ENCODE results near the gene NUTF2. TPM values are rescaled to one million over a fixed set of nuclear protein-coding genes. Genes with fewer than 3 reads are reported as not detected.

The NUTF2 gene
- total and polyA plus RNA-seq, 2 donors (not counting 1 experiment from before 2014, with no cell fraction given): 50.1 to 87.3 TPM

GRCh38 chr16:67917140-67917851 is 70.6 kb downstream of the NUTF2 start:
- H3K36me3 ChIP-seq (replicated peaks in 1 of 2; ENCODE audit: control extremely low read depth in 1 of 2, control insufficient read depth in 1 of 2, extremely low read depth in 1 of 2, insufficient read depth in 2 of 2, low read length in 1 of 2): peaks cover 0 to 19% of the 10 kb centered on the region in 2 experiments
- no peak overlapping the region for H3K27ac ChIP-seq (ENCODE audit: low read length in 2 of 2)
- POLR2A ChIA-PET: no interaction called here
- intact Hi-C loops (cut with micrococcal nuclease): no loop called here
- H3K9me3 Mint-ChIP-seq (ENCODE audit: insufficient read depth): no peaks in the 10 kb centered on the region
- WGBS (ENCODE audit: insufficient coverage): 97% methylated on average over 4 of the region's 6 CpGs
- H3K4me3 ChIP-seq (ENCODE audit: control extremely low read depth in 1 of 5, extremely low read depth in 1 of 5, insufficient read depth in 1 of 5, low read depth in 2 of 5, low read length in 4 of 5): no peak overlapping the region
- H3K9me3 ChIP-seq (ENCODE audit: control extremely low read depth in 1 of 3, control insufficient read depth in 2 of 3, insufficient read depth in 1 of 3, low read length in 2 of 3): no peaks in the 10 kb centered on the region
- H3K4me2 ChIP-seq (replicated peaks; ENCODE audit: low read depth, low read length, poor library complexity, severe bottlenecking): no peak overlapping the region
- no peak overlapping the region for H2AFZ ChIP-seq (ENCODE audit: insufficient read depth, low read depth, low read length, poor library complexity, severe bottlenecking)
- H3K4me1 Mint-ChIP-seq: peaks cover 1% of the 10 kb centered on the region
- no peak overlapping the region for H3K27ac Mint-ChIP-seq
- no peak for ATAC-seq (ENCODE audit: low read depth)
- no peaks in the 10 kb centered on the region for H3K27me3 ChIP-seq (replicated peaks in 1 of 4; ENCODE audit: control extremely low read depth in 1 of 4, control insufficient read depth in 3 of 4, insufficient read depth in 4 of 4, low read length in 3 of 4)
- CTCF ChIA-PET: interaction anchor here (1.8 kb wide), 1 partner anchor 101 kb away, joined by 5 read pairs; no protein-coding TSS in a partner anchor
- peaks cover 71% of the 10 kb centered on the region for H3K79me2 ChIP-seq (ENCODE audit: control insufficient read depth, insufficient read depth, low read length)
- DNase-seq: no peak
- H3K4me1 ChIP-seq (ENCODE audit: control insufficient read depth in 2 of 2, insufficient read depth in 2 of 2, low read length in 2 of 2): no peaks in the 10 kb centered on the region
- no peaks in the 10 kb centered on the region for H3K27me3 Mint-ChIP-seq
- no peak overlapping the region for H3K4me3 Mint-ChIP-seq
- no peak overlapping the region for H3K9ac ChIP-seq (ENCODE audit: low read length)
- H4K20me1 ChIP-seq (ENCODE audit: control insufficient read depth, insufficient read depth, low read length, poor library complexity, severe bottlenecking): peaks cover 51% of the 10 kb centered on the region
- TF ChIP-seq CTCF (IDR thresholded peaks at IDR 0.05) (no peak), EZH2 (IDR thresholded peaks at IDR 0.05; ENCODE audit: borderline replicate concordance, insufficient read depth, low read depth, low read length, poor library complexity, severe bottlenecking) (no peak)

GRCh38 chr16:67917852-67918236 is 71.1 kb downstream of the NUTF2 start:
- Histone ChIP-seq H3K36me3 (replicated peaks in 1 of 2; ENCODE audit: control extremely low read depth in 1 of 2, control insufficient read depth in 1 of 2, extremely low read depth in 1 of 2, insufficient read depth in 2 of 2, low read length in 1 of 2) (peaks cover 0 to 25% of the 10 kb centered on the region in 2 experiments), H3K9me3 (ENCODE audit: control extremely low read depth in 1 of 3, control insufficient read depth in 2 of 3, insufficient read depth in 1 of 3, low read length in 2 of 3) (no peaks in the 10 kb centered on the region), H3K4me3 (ENCODE audit: control extremely low read depth in 1 of 5, extremely low read depth in 1 of 5, insufficient read depth in 1 of 5, low read depth in 2 of 5, low read length in 4 of 5) (no peak overlapping the region), H3K27ac (ENCODE audit: low read length in 2 of 2) (no peak overlapping the region), H2AFZ (ENCODE audit: insufficient read depth, low read depth, low read length, poor library complexity, severe bottlenecking) (no peak overlapping the region), H4K20me1 (ENCODE audit: control insufficient read depth, insufficient read depth, low read length, poor library complexity, severe bottlenecking) (peaks cover 51% of the 10 kb centered on the region), H3K9ac (ENCODE audit: low read length) (no peak overlapping the region), H3K4me2 (replicated peaks; ENCODE audit: low read depth, low read length, poor library complexity, severe bottlenecking) (no peak overlapping the region), H3K4me1 (ENCODE audit: control insufficient read depth in 2 of 2, insufficient read depth in 2 of 2, low read length in 2 of 2) (no peaks in the 10 kb centered on the region), H3K27me3 (replicated peaks in 1 of 4; ENCODE audit: control extremely low read depth in 1 of 4, control insufficient read depth in 3 of 4, insufficient read depth in 4 of 4, low read length in 3 of 4) (no peaks in the 10 kb centered on the region), H3K79me2 (ENCODE audit: control insufficient read depth, insufficient read depth, low read length) (peaks cover 69% of the 10 kb centered on the region)
- ATAC-seq (ENCODE audit: low read depth) (no peak), DNase-seq (no peak)
- Mint-ChIP-seq H3K9me3 (ENCODE audit: insufficient read depth) (no peaks in the 10 kb centered on the region), H3K27ac (no peak overlapping the region), H3K27me3 (no peaks in the 10 kb centered on the region), H3K4me1 (peaks cover 1% of the 10 kb centered on the region), H3K4me3 (no peak overlapping the region)
- CTCF ChIA-PET: interaction anchor here (0.6 to 1.8 kb wide), 2 partner anchors 101 to 197 kb away, joined by 3 to 5 read pairs; no protein-coding TSS in a partner anchor
- WGBS (ENCODE audit: insufficient coverage): 97% methylated on average over 3 of the region's 4 CpGs
- TF ChIP-seq EZH2 (IDR thresholded peaks at IDR 0.05; ENCODE audit: borderline replicate concordance, insufficient read depth, low read depth, low read length, poor library complexity, severe bottlenecking) (no peak), CTCF (IDR thresholded peaks at IDR 0.05) (no peak)
- POLR2A ChIA-PET: interaction anchor here (0.6 kb wide), 1 partner anchor 8 kb away, joined by 3 read pairs; no protein-coding TSS in a partner anchor
- intact Hi-C loops (cut with micrococcal nuclease): no loop called here
